ENCODE results near the gene MDFIC2.
"Not testable (repeated sequence)": the region's sequence is repeated elsewhere in the genome, so short reads cannot be mapped to it uniquely, and the experiment has no call there.

The MDFIC2 gene

DNA sequence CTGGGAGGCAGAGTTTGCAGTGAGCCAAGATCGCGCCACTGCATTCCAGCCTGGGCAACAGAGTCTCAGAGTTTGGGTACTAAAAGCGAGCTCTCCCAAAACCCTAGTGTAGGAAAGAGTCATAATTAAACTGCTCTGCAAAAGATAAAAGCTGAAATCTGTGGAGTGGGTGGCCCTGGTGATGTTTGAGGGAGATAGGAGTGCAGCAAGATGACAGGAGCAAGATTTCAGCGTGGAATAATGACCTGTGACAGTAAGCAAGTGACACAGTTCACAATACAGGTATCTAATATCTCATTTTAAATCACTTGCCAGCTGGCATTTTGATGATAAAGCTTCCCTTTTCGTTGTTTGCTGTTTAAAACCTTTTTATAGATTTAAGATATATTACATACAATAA, 79.3 kb downstream of the MDFIC2 start:
- DNase-seq (ENCODE audit: low read depth, low spot score), result no peak
- Histone ChIP-seq H3K27ac (ENCODE audit: low read length) (no peak overlapping the region), H3K36me3 (ENCODE audit: control insufficient read depth, insufficient read depth, low read length) (no peaks in the 10 kb centered on the region), H3K27me3 (ENCODE audit: control insufficient read depth, insufficient read depth, low read length) (no peaks in the 10 kb centered on the region), H3K4me1 (ENCODE audit: control insufficient read depth, insufficient read depth, low read length) (no peaks in the 10 kb centered on the region), H3K4me3 (ENCODE audit: low read length) (no peak overlapping the region), H3K9me3 (ENCODE audit: control insufficient read depth, insufficient read depth, low read length) (no peaks in the 10 kb centered on the region)
- no CpG with 5 or more reads among the region's 5 CpGs for WGBS (ENCODE audit: insufficient coverage, insufficient read length)

DNA sequence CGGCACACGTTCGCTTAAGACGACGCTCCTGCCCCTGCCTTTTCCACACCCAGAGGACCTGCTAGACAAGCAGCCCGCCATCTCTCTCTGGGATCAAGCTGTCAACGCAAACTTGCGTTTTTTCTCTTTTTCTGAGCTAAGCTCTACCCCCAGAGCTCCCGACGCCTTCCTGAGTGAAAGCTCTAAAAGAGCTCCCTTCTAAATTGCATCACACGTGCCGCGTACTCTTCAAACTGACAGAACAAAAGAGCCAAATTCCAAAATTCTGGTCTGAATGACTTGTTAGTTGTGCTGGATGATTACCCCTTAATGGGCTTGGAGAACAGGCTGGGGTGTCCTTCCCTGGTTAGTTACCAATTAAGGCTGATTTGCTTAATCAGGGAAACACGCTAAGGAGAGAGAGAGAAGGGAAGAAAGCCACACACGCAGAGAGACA, 81.2 kb downstream of the MDFIC2 start:
- no peak for DNase-seq (ENCODE audit: low read depth, low spot score)
- Histone ChIP-seq H3K27me3 (ENCODE audit: control insufficient read depth, insufficient read depth, low read length) (no peaks in the 10 kb centered on the region), H3K4me1 (ENCODE audit: control insufficient read depth, insufficient read depth, low read length) (no peaks in the 10 kb centered on the region), H3K9me3 (ENCODE audit: control insufficient read depth, insufficient read depth, low read length) (no peaks in the 10 kb centered on the region), H3K36me3 (ENCODE audit: control insufficient read depth, insufficient read depth, low read length) (no peaks in the 10 kb centered on the region), H3K27ac (ENCODE audit: low read length) (no peak overlapping the region), H3K4me3 (ENCODE audit: low read length) (no peak overlapping the region)
- no CpG with 5 or more reads among the region's 15 CpGs for WGBS (ENCODE audit: insufficient coverage, insufficient read length)

DNA sequence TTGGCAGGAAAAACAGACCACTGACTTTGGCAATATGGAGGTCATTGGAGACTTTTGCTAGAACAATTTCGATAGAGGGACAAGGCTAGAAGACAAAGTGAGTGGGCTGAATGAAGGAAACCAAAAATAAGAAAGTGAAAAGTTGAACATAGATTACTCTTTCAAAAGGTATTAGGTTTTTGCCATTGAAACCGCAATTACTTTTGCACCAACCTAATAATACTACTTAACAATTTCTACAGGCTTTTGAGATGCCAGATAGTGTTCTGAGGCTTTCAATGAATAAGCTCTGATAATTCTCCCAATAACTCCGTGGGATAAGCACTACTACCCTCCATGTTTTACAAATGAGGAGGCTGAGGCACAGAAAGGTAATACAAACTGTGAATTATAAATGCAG, 85.0 kb downstream of the MDFIC2 start:
- Histone ChIP-seq H3K27ac (ENCODE audit: low read length) (no peak overlapping the region), H3K9me3 (ENCODE audit: control insufficient read depth, insufficient read depth, low read length) (no peaks in the 10 kb centered on the region), H3K4me3 (ENCODE audit: low read length) (no peak overlapping the region), H3K4me1 (ENCODE audit: control insufficient read depth, insufficient read depth, low read length) (no peaks in the 10 kb centered on the region), H3K27me3 (ENCODE audit: control insufficient read depth, insufficient read depth, low read length) (no peaks in the 10 kb centered on the region), H3K36me3 (ENCODE audit: control insufficient read depth, insufficient read depth, low read length) (no peaks in the 10 kb centered on the region)
- DNase-seq (ENCODE audit: low read depth, low spot score), result no peak
- no CpG with 5 or more reads among the region's 3 CpGs for WGBS (ENCODE audit: insufficient coverage, insufficient read length)

DNA sequence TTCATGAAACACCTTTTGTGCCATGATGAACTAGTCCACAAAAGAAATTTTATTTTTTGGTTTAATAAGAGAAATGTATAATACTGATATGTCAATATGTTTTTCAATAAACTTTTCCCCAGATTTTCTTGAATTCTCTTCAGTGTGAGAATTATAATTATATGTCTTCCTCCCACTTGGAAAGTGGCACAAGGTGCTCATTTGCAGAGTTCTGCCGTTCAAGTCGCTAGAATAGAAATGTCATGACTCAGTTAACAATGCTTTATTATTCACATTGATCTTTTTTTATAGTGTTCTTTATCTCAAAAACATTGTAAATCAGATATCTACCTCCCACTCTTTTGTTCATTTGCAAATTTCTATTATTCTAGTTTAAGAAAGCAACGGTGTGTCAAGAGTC, 87.3 kb downstream of the MDFIC2 start:
- Histone ChIP-seq H3K9me3 (ENCODE audit: control insufficient read depth, insufficient read depth, low read length) (no peaks in the 10 kb centered on the region), H3K27ac (ENCODE audit: low read length) (no peak overlapping the region), H3K36me3 (ENCODE audit: control insufficient read depth, insufficient read depth, low read length) (no peaks in the 10 kb centered on the region), H3K4me1 (ENCODE audit: control insufficient read depth, insufficient read depth, low read length) (no peaks in the 10 kb centered on the region), H3K27me3 (ENCODE audit: control insufficient read depth, insufficient read depth, low read length) (no peaks in the 10 kb centered on the region), H3K4me3 (ENCODE audit: low read length) (no peak overlapping the region)
- no peak for DNase-seq (ENCODE audit: low read depth, low spot score)
- no CpG with 5 or more reads among the region's 3 CpGs for WGBS (ENCODE audit: insufficient coverage, insufficient read length)

DNA sequence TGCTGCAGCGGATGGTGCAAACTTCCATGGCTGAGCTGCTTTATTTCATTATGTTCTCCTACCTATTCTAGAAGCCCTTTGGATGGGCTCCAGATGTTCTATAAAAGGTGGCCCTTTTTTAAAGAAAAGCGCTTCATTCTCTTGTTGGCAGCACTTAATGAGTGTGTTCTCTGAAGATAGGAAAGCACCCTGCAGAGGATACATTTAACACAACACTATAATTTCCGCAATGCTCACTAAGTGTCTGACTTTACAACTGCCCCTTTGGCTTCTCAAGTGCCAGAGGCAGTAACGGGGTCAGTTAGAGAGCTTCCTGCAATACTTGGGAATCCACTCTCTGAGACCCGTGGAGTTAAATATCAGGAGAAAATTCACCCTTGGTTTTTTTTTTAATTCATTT, 88.1 kb downstream of the MDFIC2 start:
- no peak overlapping the region for H3K27ac ChIP-seq (ENCODE audit: low read length)
- H3K27me3 ChIP-seq (ENCODE audit: control insufficient read depth, insufficient read depth, low read length), result no peaks in the 10 kb centered on the region
- H3K9me3 ChIP-seq (ENCODE audit: control insufficient read depth, insufficient read depth, low read length), result no peaks in the 10 kb centered on the region
- H3K36me3 ChIP-seq (ENCODE audit: control insufficient read depth, insufficient read depth, low read length), result no peaks in the 10 kb centered on the region
- WGBS (ENCODE audit: insufficient coverage, insufficient read length), result no CpG with 5 or more reads among the region's 5 CpGs
- no peaks in the 10 kb centered on the region for H3K4me1 ChIP-seq (ENCODE audit: control insufficient read depth, insufficient read depth, low read length)
- DNase-seq (ENCODE audit: low read depth, low spot score), result no peak
- H3K4me3 ChIP-seq (ENCODE audit: low read length), result no peak overlapping the region

DNA sequence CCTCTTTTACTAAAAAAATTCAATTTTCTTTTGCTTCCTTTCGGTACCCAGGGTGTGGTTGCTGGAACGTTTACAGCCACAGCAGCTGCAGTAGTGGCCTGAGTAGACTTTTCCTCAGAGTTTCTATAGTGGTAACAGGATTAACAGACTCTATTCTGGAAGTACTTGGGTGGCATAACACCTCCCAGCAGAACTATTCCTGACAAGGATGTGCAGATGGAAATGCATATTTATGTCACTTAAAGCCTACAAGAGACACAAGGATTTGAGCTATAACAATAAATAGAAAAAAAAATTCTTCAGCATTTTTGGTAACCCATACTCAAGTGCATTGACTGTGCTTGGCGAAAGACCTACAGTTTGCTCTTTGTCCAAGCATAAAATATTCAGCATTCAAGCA, 94.0 kb downstream of the MDFIC2 start:
- Histone ChIP-seq H3K36me3 (ENCODE audit: control insufficient read depth, insufficient read depth, low read length) (no peaks in the 10 kb centered on the region), H3K27me3 (ENCODE audit: control insufficient read depth, insufficient read depth, low read length) (no peaks in the 10 kb centered on the region), H3K4me1 (ENCODE audit: control insufficient read depth, insufficient read depth, low read length) (no peaks in the 10 kb centered on the region), H3K27ac (ENCODE audit: low read length) (no peak overlapping the region), H3K9me3 (ENCODE audit: control insufficient read depth, insufficient read depth, low read length) (no peaks in the 10 kb centered on the region), H3K4me3 (ENCODE audit: low read length) (no peak overlapping the region)
- DNase-seq (ENCODE audit: low read depth, low spot score), result no peak
- no CpG with 5 or more reads among the region's 3 CpGs for WGBS (ENCODE audit: insufficient coverage, insufficient read length)

DNA sequence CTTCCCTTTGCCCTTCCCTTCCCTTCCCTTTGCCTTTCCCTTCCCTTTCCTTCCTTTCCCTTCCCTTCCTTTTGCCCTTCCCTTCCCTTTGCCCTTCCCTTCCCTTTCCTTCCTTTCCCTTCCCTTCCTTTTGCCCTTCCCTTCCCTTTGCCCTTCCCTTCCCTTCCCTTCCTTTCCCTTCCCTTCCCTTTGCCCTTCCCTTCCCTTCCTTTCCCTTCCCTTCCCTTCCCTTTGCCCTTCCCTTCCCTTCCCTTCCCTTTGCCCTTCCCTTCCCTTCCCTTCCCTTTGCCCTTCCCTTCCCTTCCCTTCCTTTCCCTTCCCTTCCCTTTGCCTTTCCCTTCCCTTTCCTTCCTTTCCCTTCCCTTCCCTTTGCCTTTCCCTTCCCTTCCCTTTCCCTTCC, 101.2 kb downstream of the MDFIC2 start:
- not testable (repeated sequence) for H3K4me1 ChIP-seq (ENCODE audit: control insufficient read depth, insufficient read depth, low read length); H3K9me3 ChIP-seq (ENCODE audit: control insufficient read depth, insufficient read depth, low read length); H3K4me3 ChIP-seq (ENCODE audit: low read length)

DNA sequence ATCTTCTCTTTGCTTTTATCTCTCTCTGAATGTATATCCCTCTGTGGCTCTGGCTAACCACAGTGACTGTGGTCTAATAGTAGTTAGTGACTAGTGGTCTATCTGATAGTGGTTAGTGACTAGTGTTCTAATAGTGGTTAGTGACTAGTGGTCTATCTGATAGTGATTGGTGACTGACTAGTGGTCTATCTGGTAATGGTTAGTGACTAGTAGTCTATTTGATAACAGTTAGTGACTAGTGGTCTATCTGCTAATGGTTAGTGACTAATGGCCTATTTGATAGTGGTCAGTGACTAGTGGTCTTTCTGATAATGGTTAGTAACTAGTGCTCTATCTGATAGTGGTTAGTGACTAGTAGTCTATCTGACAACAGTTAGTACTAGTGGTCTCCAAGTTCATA, 110.5 kb downstream of the MDFIC2 start:
- H3K9me3 ChIP-seq (ENCODE audit: control insufficient read depth, insufficient read depth, low read length), result no peaks in the 10 kb centered on the region
- H3K4me1 ChIP-seq (ENCODE audit: control insufficient read depth, insufficient read depth, low read length), result peaks cover 1% of the 10 kb centered on the region; the same call in 1 of the 2 replicates
- no peaks in the 10 kb centered on the region for H3K36me3 ChIP-seq (ENCODE audit: control insufficient read depth, insufficient read depth, low read length)
- DNase-seq (ENCODE audit: low read depth, low spot score), result no peak
- H3K4me3 ChIP-seq (ENCODE audit: low read length), result no peak overlapping the region
- no peaks in the 10 kb centered on the region for H3K27me3 ChIP-seq (ENCODE audit: control insufficient read depth, insufficient read depth, low read length)
- no peak overlapping the region for H3K27ac ChIP-seq (ENCODE audit: low read length)

More for the DNA sequence above, 101.2 kb downstream of the MDFIC2 start:
- DNase-seq (ENCODE audit: low read depth, low spot score); H3K36me3 ChIP-seq (ENCODE audit: control insufficient read depth, insufficient read depth, low read length); H3K27ac ChIP-seq (ENCODE audit: low read length); H3K27me3 ChIP-seq (ENCODE audit: control insufficient read depth, insufficient read depth, low read length): not testable (repeated sequence)

DNA sequence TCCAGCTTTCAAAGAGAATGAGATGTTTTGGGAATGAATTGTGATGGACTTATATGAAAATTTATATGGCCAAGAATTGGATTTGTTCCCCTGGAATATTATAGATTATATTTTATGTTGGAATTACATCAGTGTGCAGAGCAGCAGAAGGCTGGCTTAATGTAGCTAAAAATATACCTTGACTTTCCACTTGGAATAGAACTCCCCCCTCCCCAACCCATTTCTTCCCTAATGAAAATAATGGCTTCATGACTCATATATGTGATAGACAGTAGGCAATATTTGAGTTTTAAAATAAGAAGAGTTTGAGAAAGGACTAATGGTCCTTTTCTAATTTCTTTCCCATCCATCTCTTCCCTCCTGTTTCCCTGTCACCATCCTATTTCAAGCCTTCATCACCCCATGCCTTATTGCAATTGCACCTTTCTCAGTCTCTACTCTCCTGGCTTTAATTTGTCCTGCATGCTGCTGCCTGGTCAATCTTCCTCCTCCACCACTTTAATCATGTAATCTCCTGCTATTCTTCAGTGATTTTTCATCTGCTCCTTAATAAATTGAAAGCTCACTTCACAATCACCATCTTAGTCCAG, 122.5 kb downstream of the MDFIC2 start:
- no peak for DNase-seq (ENCODE audit: low read depth, low spot score)
- H3K9me3 ChIP-seq (ENCODE audit: control insufficient read depth, insufficient read depth, low read length), result no peaks in the 10 kb centered on the region

DNA sequence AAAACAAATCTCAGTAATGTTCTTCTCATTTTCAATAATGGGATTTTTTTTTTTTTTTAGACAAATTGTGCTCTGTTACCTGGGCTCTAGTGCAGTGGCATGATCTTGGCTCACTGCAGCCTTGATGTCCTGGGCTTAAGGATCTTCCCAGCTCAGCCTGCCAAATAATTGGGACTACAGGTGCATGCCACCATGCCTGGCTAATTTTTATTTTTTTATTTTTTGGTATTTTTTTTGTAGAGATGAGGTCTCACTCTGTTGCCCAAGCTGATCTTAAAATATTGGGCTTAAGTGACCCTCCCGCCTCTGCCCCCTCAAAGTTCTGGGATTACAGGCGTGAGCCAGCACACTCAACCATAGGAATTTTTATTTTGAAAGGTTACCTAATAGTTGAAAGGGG, 126.2 kb downstream of the MDFIC2 start:
- H3K9me3 ChIP-seq (ENCODE audit: control insufficient read depth, insufficient read depth, low read length), result no peaks in the 10 kb centered on the region
- no peaks in the 10 kb centered on the region for H3K36me3 ChIP-seq (ENCODE audit: control insufficient read depth, insufficient read depth, low read length)
- H3K4me1 ChIP-seq (ENCODE audit: control insufficient read depth, insufficient read depth, low read length), result peaks cover 1% of the 10 kb centered on the region; the same call in 1 of the 2 replicates
- no CpG with 5 or more reads among the region's 2 CpGs for WGBS (ENCODE audit: insufficient coverage, insufficient read length)
- no peak for DNase-seq (ENCODE audit: low read depth, low spot score)
- no peak overlapping the region for H3K27ac ChIP-seq (ENCODE audit: low read length)
- no peaks in the 10 kb centered on the region for H3K27me3 ChIP-seq (ENCODE audit: control insufficient read depth, insufficient read depth, low read length)
- H3K4me3 ChIP-seq (ENCODE audit: low read length), result no peak overlapping the region

More for the DNA sequence above, 122.5 kb downstream of the MDFIC2 start:
- Histone ChIP-seq H3K4me3 (ENCODE audit: low read length) (no peak overlapping the region), H3K4me1 (ENCODE audit: control insufficient read depth, insufficient read depth, low read length) (no peaks in the 10 kb centered on the region), H3K27ac (ENCODE audit: low read length) (no peak overlapping the region), H3K27me3 (ENCODE audit: control insufficient read depth, insufficient read depth, low read length) (no peaks in the 10 kb centered on the region), H3K36me3 (ENCODE audit: control insufficient read depth, insufficient read depth, low read length) (no peaks in the 10 kb centered on the region)

DNA sequence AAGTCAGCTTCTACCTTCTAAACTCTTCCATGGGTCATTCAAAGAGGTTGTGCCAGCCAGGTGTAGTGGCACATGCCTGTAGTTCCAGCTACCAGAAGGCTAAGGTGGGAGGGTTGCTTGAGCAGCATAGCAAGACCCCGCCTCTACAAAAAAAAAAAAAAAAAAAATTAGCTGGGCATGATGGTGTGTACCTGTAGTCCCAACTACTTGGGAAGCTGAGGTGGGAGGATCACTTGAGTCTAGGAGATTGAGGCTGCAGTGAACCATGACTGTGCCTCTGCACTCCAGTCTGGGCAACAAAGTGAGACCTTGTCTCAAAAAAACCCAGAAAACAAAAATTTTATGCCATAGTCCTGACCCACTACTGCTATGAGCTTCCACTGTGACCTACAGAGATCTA, 126.8 kb downstream of the MDFIC2 start:
- DNase-seq (ENCODE audit: low read depth, low spot score), result no peak
- Histone ChIP-seq H3K9me3 (ENCODE audit: control insufficient read depth, insufficient read depth, low read length) (no peaks in the 10 kb centered on the region), H3K4me3 (ENCODE audit: low read length) (no peak overlapping the region), H3K4me1 (ENCODE audit: control insufficient read depth, insufficient read depth, low read length) (peaks cover 1% of the 10 kb centered on the region; the same call in 1 of the 2 replicates), H3K27ac (ENCODE audit: low read length) (no peak overlapping the region), H3K36me3 (ENCODE audit: control insufficient read depth, insufficient read depth, low read length) (no peaks in the 10 kb centered on the region), H3K27me3 (ENCODE audit: control insufficient read depth, insufficient read depth, low read length) (no peaks in the 10 kb centered on the region)
- no CpG with 5 or more reads among the region's 1 CpG for WGBS (ENCODE audit: insufficient coverage, insufficient read length)
